ENCODE data around the gene CDH16. TPM values are rescaled to one million over a fixed set of nuclear protein-coding genes. Genes with fewer than 3 reads are reported as not detected.
"Not testable (repeated sequence)": the region's sequence is repeated elsewhere in the genome, so short reads cannot be mapped to it uniquely, and the experiment has no call there.

CDH16 gene
- total RNA-seq, 1 donor from 2014 or later = 1.8 TPM

DNA sequence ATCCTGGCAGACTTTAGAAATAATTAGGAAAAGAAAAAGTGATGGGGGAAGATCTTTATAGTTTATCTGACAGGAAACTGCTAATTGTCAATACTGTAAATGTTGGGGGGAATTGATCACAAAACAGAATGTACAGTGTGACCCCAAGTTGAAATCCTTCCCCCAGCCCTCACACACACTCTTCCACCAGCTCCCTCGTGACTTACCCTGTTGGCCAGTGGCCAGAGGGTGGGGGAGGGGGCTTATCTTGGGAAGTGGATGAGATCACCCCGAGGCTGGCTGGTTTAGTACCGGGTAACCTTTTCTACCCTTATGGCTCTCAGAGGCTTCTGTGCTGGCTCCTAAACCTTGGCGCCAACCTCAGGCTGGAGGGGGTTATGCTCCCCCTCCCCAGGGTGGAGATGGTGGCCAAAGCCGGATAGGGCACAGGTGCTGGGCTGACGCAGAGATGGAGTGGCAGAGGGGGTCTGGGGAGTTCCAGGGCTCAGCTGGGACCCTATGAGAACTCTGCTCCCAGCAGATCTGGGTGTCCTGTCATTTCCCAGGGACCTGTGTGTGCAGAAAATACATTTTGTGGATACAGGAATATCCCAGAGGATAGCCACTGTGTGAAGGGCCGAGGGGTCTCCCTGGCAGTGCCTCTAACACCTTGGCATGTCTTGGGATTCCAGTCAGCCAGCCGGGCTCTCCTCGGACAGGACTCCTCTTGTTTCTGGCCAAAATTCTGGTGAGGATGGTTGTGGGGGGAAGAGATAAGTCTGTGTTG lies 18.6 kb downstream of the CDH16 start:
- no peaks in the 10 kb centered on the region for H3K27me3 ChIP-seq (ENCODE audit: control insufficient read depth, insufficient read depth, low read length)
- no peak for TF ChIP-seq CTCF (IDR thresholded peaks at IDR 0.05; ENCODE audit: insufficient read depth, low read length, severe bottlenecking)
- no peak overlapping the region for H3K4me3 ChIP-seq (ENCODE audit: low read depth, low read length)
- DNase-seq (ENCODE audit: low read depth) (peak; percentile 70), FAIRE-seq (no peak)
- H3K36me3 ChIP-seq (ENCODE audit: control insufficient read depth, insufficient read depth, low read length) = no peaks in the 10 kb centered on the region

DNA sequence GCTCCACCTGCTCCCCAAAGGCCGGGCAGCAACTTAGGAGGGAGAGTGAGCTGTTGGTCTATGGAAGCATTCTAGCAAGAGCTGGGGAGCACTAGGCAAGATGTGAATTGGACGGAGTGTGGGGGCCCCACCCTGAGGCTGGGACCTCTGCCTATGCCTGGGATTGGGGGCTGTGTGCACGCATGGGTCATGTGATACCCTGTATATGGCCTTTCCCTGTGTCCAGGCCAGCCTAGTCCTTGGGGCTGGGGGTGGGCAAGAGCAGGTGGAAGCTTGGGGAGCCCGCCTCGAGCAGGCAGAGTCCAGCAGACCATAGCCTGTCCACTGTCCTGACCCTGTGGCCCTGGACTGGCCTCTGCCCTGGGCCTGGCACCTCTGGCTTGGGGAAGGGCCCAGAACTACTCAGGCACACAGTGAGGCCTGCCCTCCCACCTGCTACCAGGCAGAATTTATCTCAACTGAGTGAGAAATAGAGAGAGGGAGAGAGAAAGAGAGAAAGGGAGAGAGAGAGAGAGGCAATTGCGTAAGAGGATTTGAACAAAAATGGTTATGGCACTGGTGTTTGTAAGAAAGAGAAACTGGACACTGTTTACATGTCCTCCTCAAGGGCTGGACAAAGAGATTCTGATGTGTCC lies 19.3 kb downstream of the CDH16 start:
- DNase-seq (ENCODE audit: low read depth) = no peak
- no peak for TF ChIP-seq CTCF (IDR thresholded peaks at IDR 0.05; ENCODE audit: insufficient read depth, low read length, severe bottlenecking)
- H3K4me3 ChIP-seq (ENCODE audit: low read depth, low read length) = no peak overlapping the region
- FAIRE-seq = no peak
- no peaks in the 10 kb centered on the region for H3K36me3 ChIP-seq (ENCODE audit: control insufficient read depth, insufficient read depth, low read length)
- H3K27me3 ChIP-seq (ENCODE audit: control insufficient read depth, insufficient read depth, low read length) = no peaks in the 10 kb centered on the region

GRCh38 chr16:66898933-66899309 lies 19.8 kb downstream of the CDH16 start:
- Histone ChIP-seq H3K36me3 (ENCODE audit: control insufficient read depth, insufficient read depth, low read length) (no peaks in the 10 kb centered on the region), H3K27me3 (ENCODE audit: control insufficient read depth, insufficient read depth, low read length) (no peaks in the 10 kb centered on the region), H3K4me3 (ENCODE audit: low read depth, low read length) (no peak overlapping the region)
- no peak for TF ChIP-seq CTCF (IDR thresholded peaks at IDR 0.05; ENCODE audit: insufficient read depth, low read length, severe bottlenecking)
- DNase-seq (ENCODE audit: low read depth) = no peak
- FAIRE-seq = no peak

DNA sequence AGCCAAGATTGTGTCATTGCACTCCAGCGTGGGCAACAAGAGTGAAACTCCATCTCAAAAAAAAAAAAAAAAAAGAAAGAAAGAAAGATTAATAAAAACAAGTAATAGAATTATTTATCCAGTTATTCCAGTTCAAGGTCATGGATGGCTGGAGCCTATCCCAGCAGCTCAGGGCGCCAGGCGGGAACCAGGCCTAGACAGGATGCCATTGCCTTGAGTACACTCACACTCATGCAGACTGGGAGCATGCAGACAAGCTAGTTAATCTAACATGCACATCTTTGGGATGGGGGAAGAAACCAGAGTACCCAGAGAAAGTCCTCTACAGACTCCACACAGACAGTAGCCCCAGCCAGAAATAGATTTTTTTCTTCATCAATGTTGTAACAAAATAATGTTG lies 20.5 kb downstream of the CDH16 start:
- TF ChIP-seq CTCF (IDR thresholded peaks at IDR 0.05; ENCODE audit: insufficient read depth, low read length, severe bottlenecking) = no peak
- no peaks in the 10 kb centered on the region for H3K27me3 ChIP-seq (ENCODE audit: control insufficient read depth, insufficient read depth, low read length)
- FAIRE-seq = no peak
- DNase-seq (ENCODE audit: low read depth) = peak; percentile 49
- H3K36me3 ChIP-seq (ENCODE audit: control insufficient read depth, insufficient read depth, low read length) = no peaks in the 10 kb centered on the region
- H3K4me3 ChIP-seq (ENCODE audit: low read depth, low read length) = no peak overlapping the region

- not testable (repeated sequence) for FAIRE-seq; H3K36me3 ChIP-seq (ENCODE audit: control insufficient read depth, insufficient read depth, low read length)
Measured at GRCh38 chr16:66896682-66897081, 22.0 kb downstream of the CDH16 start.

GRCh38 chr16:66895999-66896398 lies 22.7 kb downstream of the CDH16 start:
- Histone ChIP-seq H3K4me3 (ENCODE audit: low read depth, low read length) (no peak overlapping the region), H3K36me3 (ENCODE audit: control insufficient read depth, insufficient read depth, low read length) (no peaks in the 10 kb centered on the region), H3K27me3 (ENCODE audit: control insufficient read depth, insufficient read depth, low read length) (no peaks in the 10 kb centered on the region)
- FAIRE-seq (no peak), DNase-seq (ENCODE audit: low read depth) (no peak)
- TF ChIP-seq CTCF (IDR thresholded peaks at IDR 0.05; ENCODE audit: insufficient read depth, low read length, severe bottlenecking) = no peak

More at GRCh38 chr16:66896682-66897081, 22.0 kb downstream of the CDH16 start:
- H3K27me3 ChIP-seq (ENCODE audit: control insufficient read depth, insufficient read depth, low read length); H3K4me3 ChIP-seq (ENCODE audit: low read depth, low read length): not testable (repeated sequence)
- peak; percentile 37 for DNase-seq (ENCODE audit: low read depth)

All from bronchial epithelial cell (primary cell).